AG10803 (cell line): ENCODE measurements around the gene GLRX3.
"Not testable (repeated sequence)": the region's sequence is repeated elsewhere in the genome, so short reads cannot be mapped to it uniquely, and the experiment has no call there.

Source experiments
- DNase-seq: peaks from one replicate; pipeline ENCODE4 v3.0.0; 2010; ENCODE audit warnings: low read depth
- H3K4me3 ChIP-seq: 2 replicates; pipeline ENCODE4 v1.5.1; 2011; ENCODE audit warnings: mild to moderate bottlenecking, low read length, control low read depth
- CTCF ChIP-seq: conservative IDR thresholded peaks from 2 replicates; pipeline ENCODE4 v1.5.1; 2011; ENCODE audit warnings: mild to moderate bottlenecking, low read length, control low read depth, inconsistent platforms

The GLRX3 gene

DNA sequence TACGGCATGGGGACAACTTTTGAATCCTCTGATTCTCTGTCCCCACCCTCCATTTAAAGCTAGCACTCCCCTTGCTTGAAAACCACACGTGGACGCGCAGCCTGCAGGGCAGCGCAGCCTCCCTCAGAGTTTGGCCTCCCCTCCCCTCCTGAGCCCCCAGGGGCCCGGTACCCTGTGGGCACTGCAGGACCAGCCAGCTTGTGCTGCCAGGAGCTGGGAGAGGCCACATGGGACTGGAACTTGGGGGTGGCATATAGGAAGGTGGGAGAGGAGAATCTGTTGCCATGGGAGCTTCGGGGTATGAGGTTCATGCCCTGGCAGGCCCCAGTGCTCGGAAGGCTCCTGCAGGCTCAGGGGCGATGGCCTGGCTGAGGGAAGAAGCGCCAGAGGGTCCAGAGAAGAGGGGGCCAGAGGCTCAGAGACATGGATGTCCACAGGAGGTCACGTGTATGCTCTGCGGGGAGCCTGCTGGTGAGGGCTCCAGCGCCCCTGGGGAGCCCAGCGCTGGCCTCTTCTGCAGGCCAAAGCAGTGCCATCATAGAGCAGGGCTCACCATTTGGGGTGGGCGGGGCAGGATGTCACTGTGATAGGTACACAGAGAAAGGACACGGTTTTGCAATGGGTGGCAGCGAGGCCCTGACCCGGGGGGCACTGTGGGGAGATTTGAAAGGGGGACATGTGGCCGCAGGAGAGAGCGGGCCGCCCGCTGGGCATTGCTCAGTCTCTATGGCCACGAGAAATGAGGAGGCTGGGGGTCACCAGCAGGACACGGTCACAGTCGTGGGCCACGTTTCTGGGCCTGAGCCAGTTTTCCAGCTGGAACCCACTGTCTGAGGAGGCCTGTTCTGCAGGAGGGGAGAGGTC is 64.2 kb downstream of the GLRX3 start:
- TF ChIP-seq CTCF: no peak
- no peak for DNase-seq
- H3K4me3 ChIP-seq: no peak overlapping the region

DNA sequence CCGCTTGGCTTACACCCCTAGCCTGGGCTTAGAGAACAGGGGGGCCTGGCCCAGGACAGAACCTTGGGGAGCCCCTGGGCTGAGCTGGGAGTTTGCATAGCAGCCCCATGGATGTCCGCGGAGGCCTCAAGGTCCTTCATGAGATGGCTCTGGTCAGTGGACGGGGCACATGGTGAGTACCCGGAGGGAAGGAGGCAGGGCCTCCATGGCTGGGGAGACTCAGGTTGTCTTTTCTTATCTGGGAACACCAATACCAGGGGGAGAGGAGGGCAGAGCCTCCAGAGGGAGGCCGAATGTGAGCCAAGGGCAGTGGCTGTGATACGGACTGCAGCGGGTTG is 64.8 kb downstream of the GLRX3 start:
- no peak for TF ChIP-seq CTCF
- no peak overlapping the region for H3K4me3 ChIP-seq
- DNase-seq: no peak

DNA sequence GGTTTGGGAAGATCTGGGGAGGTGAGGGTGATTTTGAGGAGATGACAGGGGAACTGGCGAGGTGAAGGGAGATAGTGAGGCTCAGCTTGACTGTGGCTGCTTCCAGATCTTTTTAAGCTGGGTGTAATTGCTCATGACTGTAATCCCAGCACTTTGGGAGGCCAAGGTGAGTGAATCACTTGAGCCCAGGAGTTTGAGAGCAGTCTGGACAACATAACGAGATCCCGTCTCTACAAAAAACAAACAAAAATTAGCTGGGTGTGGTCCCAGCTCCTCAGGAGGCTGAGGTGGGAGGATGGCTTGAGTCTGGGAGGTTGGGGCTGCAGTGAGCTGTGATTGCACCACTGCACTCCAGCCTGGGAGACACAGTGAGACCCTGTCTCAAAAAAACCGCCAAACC is 66.0 kb downstream of the GLRX3 start:
- not testable (repeated sequence) for H3K4me3 ChIP-seq

DNA sequence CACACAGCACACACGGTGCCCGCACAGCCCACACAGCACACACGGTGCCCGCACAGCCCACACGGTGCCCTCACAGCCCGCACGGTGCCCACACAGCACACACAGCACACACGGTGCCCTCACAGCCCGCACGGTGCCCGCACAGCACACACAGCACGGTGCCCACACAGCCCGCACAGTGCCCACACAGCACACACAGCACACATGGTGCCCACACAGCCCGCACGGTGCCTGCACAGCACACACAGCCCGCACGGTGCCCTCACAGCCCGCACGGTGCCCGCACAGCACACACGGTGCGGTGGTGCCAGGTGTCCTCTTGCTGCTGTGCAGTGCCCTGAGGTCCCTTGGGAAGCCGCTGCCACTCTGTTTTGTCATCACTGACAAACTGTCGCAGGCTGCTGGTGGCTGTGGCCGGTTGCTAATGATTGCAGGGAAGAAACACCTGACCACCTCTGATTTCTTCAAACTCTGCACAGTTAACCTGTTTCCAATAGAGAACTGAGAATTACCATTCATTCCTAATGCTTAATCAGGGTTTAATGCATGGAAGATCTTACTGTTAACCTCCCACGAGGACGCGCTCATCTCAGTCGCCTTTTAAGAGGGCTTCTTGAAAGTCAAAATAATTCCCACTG is 66.9 kb downstream of the GLRX3 start:
- DNase-seq: no peak
- no peak for TF ChIP-seq CTCF
- no peak overlapping the region for H3K4me3 ChIP-seq

More for the DNA sequence above, 66.0 kb downstream of the GLRX3 start:
- DNase-seq: not testable (repeated sequence)

DNA sequence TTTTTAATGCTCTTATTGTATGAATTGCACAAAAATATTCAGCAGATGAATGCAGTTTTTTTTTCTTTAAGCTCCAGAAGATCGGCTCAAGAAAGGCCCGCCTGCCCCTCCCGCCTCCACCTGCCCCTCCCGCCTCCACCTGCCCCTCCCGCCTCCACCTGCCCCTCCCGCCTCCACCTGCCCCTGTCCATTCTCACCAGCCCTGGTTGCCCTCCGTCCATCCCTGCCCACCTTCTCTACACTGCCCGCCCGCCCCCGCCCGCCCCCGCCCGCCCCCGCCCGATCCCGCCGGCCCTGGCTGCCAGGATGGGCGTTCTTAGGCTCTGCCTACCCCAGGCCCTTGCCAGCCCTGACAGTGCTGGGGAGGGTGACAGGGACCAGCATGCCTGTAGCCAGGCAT is 67.4 kb downstream of the GLRX3 start:
- H3K4me3 ChIP-seq: no peak overlapping the region
- TF ChIP-seq CTCF: no peak
- no peak for DNase-seq

DNA sequence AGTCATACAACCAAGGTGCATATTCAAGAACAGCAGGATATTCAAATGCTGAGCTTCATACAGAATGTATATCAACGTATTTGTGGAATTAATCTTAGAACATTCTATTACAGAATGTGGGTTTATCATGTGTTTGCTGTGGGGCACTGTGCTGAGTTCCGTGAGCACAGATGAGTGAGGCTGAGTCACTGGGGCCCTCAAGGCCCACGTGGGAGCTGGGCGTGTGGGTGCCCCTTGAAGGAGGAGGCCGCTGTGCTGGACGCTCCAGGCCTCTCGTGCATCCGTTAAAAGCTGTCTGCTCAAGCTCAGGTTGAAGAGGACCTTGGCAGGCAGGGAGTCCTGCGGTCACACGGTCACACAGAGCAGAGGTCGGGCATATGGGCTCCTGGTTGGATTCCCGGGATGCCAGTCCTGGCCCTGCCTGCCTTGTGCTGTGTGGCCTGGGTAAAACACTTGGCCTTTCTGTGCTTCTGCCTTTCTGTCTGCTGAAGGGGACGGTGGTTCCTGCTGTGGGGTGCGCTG is 70.1 kb downstream of the GLRX3 start:
- TF ChIP-seq CTCF: no peak
- no peak overlapping the region for H3K4me3 ChIP-seq
- no peak for DNase-seq

GRCh38 chr10:130207205-130207604 is 71.0 kb downstream of the GLRX3 start:
- TF ChIP-seq CTCF: no peak
- no peak for DNase-seq
- no peak overlapping the region for H3K4me3 ChIP-seq
